ENCODE results near the gene RAI14.

The RAI14 gene

GRCh38 chr5:34831303-34831702, 175.2 kb downstream of the RAI14 start:
- DNase-seq: no peak

DNA sequence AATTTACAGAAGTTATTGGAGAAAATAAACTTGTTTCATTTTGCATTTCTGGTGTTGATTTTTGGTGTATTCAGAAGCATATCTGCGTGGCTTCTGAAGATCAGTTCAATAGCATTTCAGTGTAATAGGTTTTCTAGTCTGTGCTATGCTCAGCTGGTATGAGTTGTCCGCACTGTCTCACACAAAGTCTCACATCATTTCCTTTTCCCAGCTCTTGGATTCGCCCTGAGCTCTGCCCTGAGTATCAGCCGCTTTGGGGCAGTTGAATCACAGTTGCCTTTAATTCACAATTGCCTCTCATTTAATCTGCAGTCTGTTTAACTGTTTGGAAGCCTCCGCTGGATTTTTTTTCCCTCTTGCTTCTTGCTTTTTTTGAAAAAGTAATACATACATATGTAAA, 176.4 kb downstream of the RAI14 start:
- DNase-seq: no peak

GRCh38 chr5:34833090-34833489, 177.0 kb downstream of the RAI14 start:
- no peak for DNase-seq

GRCh38 chr5:34833976-34834793, 178.1 kb downstream of the RAI14 start:
- no peak for DNase-seq

DNA sequence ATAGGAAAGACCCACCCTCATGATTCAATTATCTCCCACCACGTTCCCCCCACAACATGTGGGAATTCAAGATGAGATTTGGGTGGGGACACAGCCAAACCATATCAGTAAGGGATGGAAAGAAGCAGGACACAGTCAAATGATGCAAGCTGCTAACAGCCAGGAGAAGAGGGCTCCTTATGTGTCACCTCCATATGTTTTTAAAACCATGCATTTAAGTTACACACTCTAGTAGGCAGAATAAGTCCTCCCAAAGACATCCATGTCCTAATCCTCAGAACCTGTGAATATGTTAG, 178.6 kb downstream of the RAI14 start:
- DNase-seq: no peak

DNA sequence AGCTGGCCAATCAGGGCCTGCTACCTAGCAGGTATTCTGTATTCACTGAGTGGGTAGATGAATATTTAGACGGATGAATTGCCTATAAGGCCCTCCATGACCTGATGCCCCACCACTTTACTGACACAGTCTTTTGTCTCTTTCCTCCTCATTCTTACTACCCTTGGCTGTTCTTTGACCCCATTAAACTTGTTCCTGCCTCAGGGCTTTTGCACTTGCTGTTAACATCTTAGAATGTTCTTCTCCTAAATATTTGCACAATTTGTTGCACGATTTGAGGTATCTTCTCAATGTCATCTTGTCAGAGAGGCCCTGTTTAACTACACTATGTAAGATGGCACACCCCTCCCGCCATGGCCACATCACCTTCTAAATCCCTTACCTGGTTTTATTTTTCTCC, 179.5 kb downstream of the RAI14 start:
- DNase-seq: no peak

DNA sequence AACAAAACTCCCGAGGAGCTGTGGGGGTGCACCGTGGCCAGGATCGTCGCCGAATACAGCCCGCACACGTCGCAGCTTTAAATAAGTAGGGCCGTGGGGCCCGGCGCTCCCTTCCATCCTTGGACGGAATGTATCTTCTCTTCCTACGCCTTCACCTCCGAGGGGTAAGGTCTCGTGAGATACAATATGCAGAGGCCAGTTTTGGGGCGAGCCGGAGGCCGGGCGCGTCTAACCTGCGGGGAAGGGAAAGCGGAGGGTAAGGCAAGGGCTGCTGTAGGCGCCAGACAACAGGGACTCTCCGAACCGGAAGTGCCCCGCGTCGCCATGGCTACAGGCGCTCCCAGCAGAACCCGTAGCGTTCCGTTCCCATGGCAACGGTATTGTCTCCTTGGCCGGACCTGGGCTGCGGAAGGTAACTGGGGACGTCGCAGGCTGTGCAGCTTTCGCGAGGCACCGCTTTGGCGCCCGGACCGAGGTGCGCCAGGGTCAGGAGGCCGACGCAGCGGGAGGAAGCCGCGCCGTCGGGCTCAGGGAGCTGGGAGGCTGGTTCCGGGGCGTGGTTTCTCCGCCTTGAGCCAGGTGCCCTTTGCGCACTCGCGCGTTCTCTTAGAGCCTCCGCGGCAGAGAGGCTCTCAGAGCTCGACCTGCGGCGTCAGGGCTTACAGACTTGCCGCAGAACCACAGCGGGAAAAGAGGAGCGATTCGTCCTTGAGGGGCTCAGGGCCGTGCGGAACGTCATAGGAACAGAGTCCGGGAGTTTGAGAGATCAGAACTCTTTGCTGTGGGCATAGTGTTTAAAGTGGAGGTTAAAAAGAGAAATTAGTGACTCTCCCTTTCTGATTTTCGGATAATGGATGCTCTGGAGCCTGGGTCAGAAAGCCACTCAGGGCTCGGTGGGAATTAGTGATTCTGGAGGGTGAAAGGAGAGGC, 182.9 kb downstream of the RAI14 start, which contains the start of gene TTC23L:
TTC23L (plus strand) TSS at position 380 of the 930 bp plus-strand sequence. CDS start 1,508 bp downstream, outside the sequence.
- DNase-seq: peak; percentile 91

- DNase-seq: no peak
Observed at GRCh38 chr5:34841816-34842215, 185.7 kb downstream of the RAI14 start.

GRCh38 chr5:34842554-34842953, 186.4 kb downstream of the RAI14 start:
- DNase-seq: no peak

DNA sequence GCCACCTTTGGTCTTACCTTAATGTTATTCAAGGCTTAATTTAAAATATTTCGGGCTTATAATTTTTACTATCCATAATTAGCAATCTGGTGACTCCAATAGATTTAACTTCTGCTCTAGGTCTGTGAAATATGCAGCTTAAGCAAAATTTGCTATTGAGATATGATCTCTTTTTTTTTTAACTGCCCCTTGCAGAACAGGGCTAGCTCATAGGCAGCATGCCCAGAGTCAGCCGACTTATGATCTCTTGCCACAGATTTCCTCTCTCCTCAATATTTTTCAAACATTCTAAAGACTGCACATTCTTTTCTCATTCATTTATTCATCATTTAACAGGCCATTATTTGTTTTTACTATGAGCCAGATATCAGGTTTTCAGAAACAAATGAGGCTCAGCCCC, 187.4 kb downstream of the RAI14 start:
- no peak for DNase-seq

DNA sequence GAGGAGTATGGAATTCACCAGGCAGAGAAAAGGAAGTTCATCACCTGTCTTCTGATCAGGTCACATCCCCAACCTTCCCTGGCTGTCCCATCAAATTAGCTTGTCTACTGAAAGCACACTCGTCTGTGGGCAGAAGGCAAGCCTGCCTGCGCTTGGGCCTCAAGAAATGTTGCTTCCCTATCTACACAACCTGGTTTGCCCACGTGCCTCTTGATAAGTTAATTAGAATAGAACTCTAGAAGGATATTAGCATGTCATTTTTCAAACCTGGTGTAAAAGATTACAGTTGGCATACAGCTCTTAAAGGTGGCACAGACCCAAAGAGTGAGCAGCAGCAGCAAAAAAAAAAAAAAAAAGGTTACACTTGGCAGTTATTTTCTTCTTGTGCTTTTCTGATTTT, 188.0 kb downstream of the RAI14 start:
- DNase-seq: no peak

GRCh38 chr5:34844999-34845398, 188.9 kb downstream of the RAI14 start:
- DNase-seq: no peak

DNA sequence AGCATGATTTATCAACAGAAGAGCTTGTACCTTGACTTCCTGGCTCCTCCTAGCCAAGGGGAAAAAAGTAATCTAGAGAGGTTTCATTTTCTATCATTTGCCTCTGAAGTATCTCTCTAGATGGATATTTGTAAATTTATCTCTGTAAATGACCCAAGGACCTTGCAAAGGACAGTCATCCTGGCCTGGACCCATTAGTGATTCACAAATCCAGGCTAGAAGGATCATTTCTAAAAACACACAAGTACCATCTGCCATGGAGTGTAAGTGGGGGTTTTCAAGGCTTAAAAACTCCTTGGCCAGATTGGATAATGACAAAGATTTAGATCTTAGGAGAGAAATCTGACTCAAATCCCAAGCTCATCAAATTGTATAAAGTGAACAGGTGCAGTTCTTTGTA, 190.9 kb downstream of the RAI14 start:
- DNase-seq: no peak

GRCh38 chr5:34847552-34847951, 191.4 kb downstream of the RAI14 start:
- no peak for DNase-seq

- no peak for DNase-seq
Observed at GRCh38 chr5:34848230-34848629, 192.1 kb downstream of the RAI14 start.

GRCh38 chr5:34849253-34849652, 193.1 kb downstream of the RAI14 start:
- no peak for DNase-seq

DNA sequence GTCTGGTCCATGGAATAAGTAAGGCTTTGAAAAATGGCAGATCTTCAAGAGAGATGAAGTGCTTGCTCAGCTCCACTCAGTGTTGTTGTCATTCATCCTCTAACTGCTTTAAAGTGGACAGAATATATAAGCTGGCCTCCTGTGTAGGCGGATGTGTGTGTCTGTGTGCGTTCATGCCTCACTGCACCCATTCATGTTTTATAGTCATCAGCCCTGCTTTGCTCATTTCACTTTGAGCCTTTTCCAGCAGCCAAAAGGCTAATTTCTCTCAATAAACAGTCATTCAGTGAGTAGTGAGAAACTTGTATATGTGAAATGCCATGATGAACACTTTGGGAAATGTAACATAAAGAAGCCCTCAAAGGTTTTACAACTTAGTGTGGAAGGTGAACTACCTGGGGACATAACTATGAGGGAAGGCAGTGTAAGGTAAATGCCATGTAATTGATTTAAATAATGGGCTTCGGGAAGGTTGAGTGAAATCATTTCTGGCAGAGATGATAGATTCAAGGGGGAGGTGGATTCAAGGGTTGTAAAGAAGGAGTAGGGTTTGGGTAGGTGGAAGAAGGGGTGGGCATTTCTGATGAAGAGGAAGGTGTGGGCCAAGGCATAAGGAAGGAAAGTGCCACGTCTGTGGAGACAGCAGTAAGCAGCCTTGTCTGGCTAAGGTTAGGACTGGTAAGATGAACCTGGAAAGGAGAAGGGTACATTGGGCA, 198.5 kb downstream of the RAI14 start:
- no peak for DNase-seq

- no peak for DNase-seq
Observed at GRCh38 chr5:34857161-34857560, 201.0 kb downstream of the RAI14 start.

GRCh38 chr5:34857894-34858293, 201.8 kb downstream of the RAI14 start:
- DNase-seq: no peak

GRCh38 chr5:34858790-34859189, 202.7 kb downstream of the RAI14 start:
- no peak for DNase-seq

DNA sequence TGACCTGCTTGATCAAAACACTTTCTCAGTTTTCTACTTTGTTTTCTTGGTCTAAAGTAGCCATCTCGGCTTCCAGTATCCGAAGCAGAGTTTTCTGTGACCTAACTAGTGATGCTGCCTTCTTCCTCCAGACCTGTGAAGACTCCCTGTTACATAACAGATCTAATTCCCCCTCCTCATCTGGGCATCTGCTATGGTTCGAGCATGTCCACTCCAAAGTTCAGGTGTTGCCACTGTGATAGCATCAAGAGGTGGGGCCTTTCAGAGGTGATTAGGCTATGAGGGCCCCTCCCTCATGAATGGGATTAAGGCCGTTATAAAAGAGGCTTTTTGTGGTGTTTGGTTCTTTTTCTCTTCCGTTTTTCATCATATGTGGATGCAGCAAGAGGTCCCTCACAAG, 203.1 kb downstream of the RAI14 start:
- DNase-seq: no peak

DNA sequence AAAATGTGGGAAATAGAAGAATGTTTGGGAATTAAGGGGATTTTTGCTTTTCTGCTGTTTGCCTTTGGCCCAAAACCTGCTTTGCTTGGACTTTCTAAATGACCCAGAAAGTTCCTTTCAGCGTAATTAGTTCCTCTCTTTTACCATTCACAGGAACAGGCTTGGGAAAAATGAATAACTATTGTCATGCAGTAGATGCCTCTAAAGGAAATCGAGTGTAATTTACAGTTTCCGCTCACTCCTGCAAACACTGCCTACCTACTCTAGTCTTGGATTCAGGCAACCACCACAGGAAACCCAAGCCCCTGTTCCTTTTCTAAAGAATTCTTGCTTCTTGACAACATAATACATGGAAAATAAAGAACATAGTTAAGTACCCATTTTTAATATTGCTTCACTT, 207.8 kb downstream of the RAI14 start:
- DNase-seq: no peak

DNA sequence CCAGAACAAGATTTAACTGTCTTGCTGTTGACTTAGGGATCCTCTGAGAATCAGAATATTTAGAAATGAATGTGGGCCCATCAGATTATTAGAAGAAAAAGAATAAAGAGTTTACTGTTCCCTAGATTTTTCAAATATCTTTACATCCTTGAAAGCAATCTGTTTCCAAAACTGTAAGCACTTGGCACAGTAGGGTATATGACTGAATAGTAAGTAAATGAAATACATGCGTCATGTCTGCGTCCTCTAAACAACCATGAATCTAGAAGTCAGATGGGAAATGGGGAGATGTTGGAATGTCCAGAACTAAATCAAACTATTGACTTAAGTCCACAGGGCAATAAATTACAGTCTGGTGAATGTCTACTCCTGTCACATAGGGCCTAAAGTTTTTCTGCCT, 209.0 kb downstream of the RAI14 start:
- no peak for DNase-seq

All from right hindlimb (tissue), 1 donor.